ENCODE measurements around the gene DYNC1I1.

Gene DYNC1I1

GRCh38 chr7:95811846-95812445, 39.6 kb downstream of the DYNC1I1 start:
- Mint-ChIP-seq H3K4me3 (no peak overlapping the region), H3K27me3 (no peaks in the 10 kb centered on the region), H3K27ac (no peak overlapping the region), H3K4me1 (no peaks in the 10 kb centered on the region), H3K9me3 (no peaks in the 10 kb centered on the region)
- ATAC-seq: no peak
- DNase-seq: no peak

- DNase-seq (no peak), ATAC-seq (no peak)
- H3K4me1 Mint-ChIP-seq: no peaks in the 10 kb centered on the region
- no peaks in the 10 kb centered on the region for H3K9me3 Mint-ChIP-seq
- H3K27me3 Mint-ChIP-seq: no peaks in the 10 kb centered on the region
- no peak overlapping the region for H3K4me3 Mint-ChIP-seq
- H3K27ac Mint-ChIP-seq: no peak overlapping the region
Measured at GRCh38 chr7:95814721-95815120, 42.4 kb downstream of the DYNC1I1 start.

- no peak overlapping the region for H3K27ac Mint-ChIP-seq
- no peaks in the 10 kb centered on the region for H3K9me3 Mint-ChIP-seq
- DNase-seq: no peak
- no peak overlapping the region for H3K4me3 Mint-ChIP-seq
- no peaks in the 10 kb centered on the region for H3K27me3 Mint-ChIP-seq
- ATAC-seq: no peak
- H3K4me1 Mint-ChIP-seq: no peaks in the 10 kb centered on the region
Measured at GRCh38 chr7:95817866-95818640, 45.7 kb downstream of the DYNC1I1 start.

- H3K9me3 Mint-ChIP-seq: no peaks in the 10 kb centered on the region
- no peak overlapping the region for H3K4me3 Mint-ChIP-seq
- no peak overlapping the region for H3K27ac Mint-ChIP-seq
- H3K27me3 Mint-ChIP-seq: no peaks in the 10 kb centered on the region
- no peak for DNase-seq
- H3K4me1 Mint-ChIP-seq: no peaks in the 10 kb centered on the region
- no peak for ATAC-seq
Measured at GRCh38 chr7:95820778-95821177, 48.4 kb downstream of the DYNC1I1 start.

- Mint-ChIP-seq H3K27ac (no peak overlapping the region), H3K27me3 (no peaks in the 10 kb centered on the region), H3K4me3 (no peak overlapping the region), H3K4me1 (no peaks in the 10 kb centered on the region), H3K9me3 (no peaks in the 10 kb centered on the region)
- no peak for DNase-seq
- ATAC-seq: no peak
Measured at GRCh38 chr7:95822717-95823116, 50.4 kb downstream of the DYNC1I1 start.

- ATAC-seq (no peak), DNase-seq (no peak)
- Mint-ChIP-seq H3K27me3 (no peaks in the 10 kb centered on the region), H3K4me3 (no peak overlapping the region), H3K9me3 (no peaks in the 10 kb centered on the region), H3K4me1 (no peaks in the 10 kb centered on the region), H3K27ac (no peak overlapping the region)
Measured at GRCh38 chr7:95824616-95825015, 52.3 kb downstream of the DYNC1I1 start.

GRCh38 chr7:95828824-95829790, 56.8 kb downstream of the DYNC1I1 start:
- Mint-ChIP-seq H3K4me3 (no peak overlapping the region), H3K27me3 (no peaks in the 10 kb centered on the region), H3K9me3 (no peaks in the 10 kb centered on the region), H3K4me1 (no peaks in the 10 kb centered on the region), H3K27ac (no peak overlapping the region)
- DNase-seq (no peak), ATAC-seq (no peak)

- no peak overlapping the region for H3K27ac Mint-ChIP-seq
- H3K4me3 Mint-ChIP-seq: no peak overlapping the region
- H3K27me3 Mint-ChIP-seq: peaks cover 6% of the 10 kb centered on the region
- no peaks in the 10 kb centered on the region for H3K4me1 Mint-ChIP-seq
- peaks cover 11 to 25% of the 10 kb centered on the region in 2 donors for H3K9me3 Mint-ChIP-seq
- DNase-seq: no peak
- ATAC-seq: no peak
Measured at GRCh38 chr7:95840953-95841950, 68.9 kb downstream of the DYNC1I1 start.

- peaks cover 11 to 17% of the 10 kb centered on the region in 2 donors for H3K9me3 Mint-ChIP-seq
Measured at GRCh38 chr7:95843286-95843685, 70.9 kb downstream of the DYNC1I1 start.

GRCh38 chr7:95845007-95845406, 72.7 kb downstream of the DYNC1I1 start:
- Mint-ChIP-seq H3K27ac (no peak overlapping the region), H3K27me3 (no peaks in the 10 kb centered on the region)
- DNase-seq: no peak

More at GRCh38 chr7:95843286-95843685, 70.9 kb downstream of the DYNC1I1 start:
- DNase-seq (no peak), ATAC-seq (no peak)
- H3K4me3 Mint-ChIP-seq: no peak overlapping the region
- H3K4me1 Mint-ChIP-seq: no peaks in the 10 kb centered on the region
- no peak overlapping the region for H3K27ac Mint-ChIP-seq
- H3K27me3 Mint-ChIP-seq: no peaks in the 10 kb centered on the region

GRCh38 chr7:95847061-95847460, 74.7 kb downstream of the DYNC1I1 start:
- Mint-ChIP-seq H3K27ac (no peak overlapping the region), H3K27me3 (no peaks in the 10 kb centered on the region), H3K4me3 (no peak overlapping the region), H3K4me1 (no peaks in the 10 kb centered on the region), H3K9me3 (peaks cover 1% of the 10 kb centered on the region in 2 donors)
- ATAC-seq (no peak), DNase-seq (no peak)

More at GRCh38 chr7:95845007-95845406, 72.7 kb downstream of the DYNC1I1 start:
- Mint-ChIP-seq H3K9me3 (peaks cover 10 to 13% of the 10 kb centered on the region in 2 donors), H3K4me1 (no peaks in the 10 kb centered on the region), H3K4me3 (no peak overlapping the region)
- ATAC-seq: no peak

GRCh38 chr7:95859429-95859828, 87.1 kb downstream of the DYNC1I1 start:
- no peaks in the 10 kb centered on the region for H3K27me3 Mint-ChIP-seq
- no peak overlapping the region for H3K4me3 Mint-ChIP-seq
- H3K4me1 Mint-ChIP-seq: no peaks in the 10 kb centered on the region
- H3K9me3 Mint-ChIP-seq: peaks cover 0 to 5% of the 10 kb centered on the region in 2 donors
- no peak for DNase-seq
- no peak for ATAC-seq
- no peak overlapping the region for H3K27ac Mint-ChIP-seq

GRCh38 chr7:95861041-95861440, 88.7 kb downstream of the DYNC1I1 start:
- no peak overlapping the region for H3K27ac Mint-ChIP-seq
- ATAC-seq (no peak), DNase-seq (no peak)
- peaks cover 0 to 5% of the 10 kb centered on the region in 2 donors for H3K9me3 Mint-ChIP-seq
- H3K4me1 Mint-ChIP-seq: no peaks in the 10 kb centered on the region
- no peak overlapping the region for H3K4me3 Mint-ChIP-seq
- no peaks in the 10 kb centered on the region for H3K27me3 Mint-ChIP-seq

- Mint-ChIP-seq H3K9me3 (peaks cover 0 to 5% of the 10 kb centered on the region in 2 donors), H3K27ac (no peak overlapping the region), H3K4me1 (no peaks in the 10 kb centered on the region), H3K27me3 (no peaks in the 10 kb centered on the region), H3K4me3 (no peak overlapping the region)
- ATAC-seq: no peak
- no peak for DNase-seq
Measured at GRCh38 chr7:95863623-95864022, 91.3 kb downstream of the DYNC1I1 start.

Data from stimulated activated naive CD8-positive, alpha-beta T cell treated with anti-CD3 and anti-CD28 coated beads, Interleukin-15, amount 100 ng/mL, for 72 hours (primary cell).